ENCODE data around the gene TRIM29. TPM values are rescaled to one million over a fixed set of nuclear protein-coding genes. Genes with fewer than 3 reads are reported as not detected.

Gene TRIM29
- total RNA-seq (not detected), polyA plus RNA-seq (not detected), total RNA-seq (not detected)

- H3K4me3 ChIP-seq (ENCODE audit: low read length), result no peak within 1 kb of the TSS
- no peaks in the 10 kb centered on the region for H3K36me3 ChIP-seq (ENCODE audit: control insufficient read depth in 2 of 3, insufficient read depth in 3 of 3, low read length in 3 of 3)
- DNase-seq, result peak in 2 of 9 donors; percentile 1 to 11
- ATAC-seq, result no peak
- H3K27me3 ChIP-seq (ENCODE audit: control insufficient read depth in 2 of 2, insufficient read depth in 2 of 2, low read length in 2 of 2), result no peaks in the 10 kb centered on the region
- intact Hi-C loops (cut with micrococcal nuclease), result no loop called here
- no peak within 1 kb of the TSS for H3K4me3 Mint-ChIP-seq
- no peaks in the 10 kb centered on the region for H3K9me3 Mint-ChIP-seq
- no peak within 1 kb of the TSS for H3K27ac ChIP-seq (ENCODE audit: low read depth, low read length)
- H3K4me1 ChIP-seq (ENCODE audit: control insufficient read depth in 2 of 2, insufficient read depth in 2 of 2, low read length in 2 of 2), result no peaks in the 10 kb centered on the region
- H3K27ac Mint-ChIP-seq, result no peak within 1 kb of the TSS
- H3K4me1 Mint-ChIP-seq, result peaks cover 0 to 2% (median 0%) of the 10 kb centered on the region in 7 donors
- no peaks in the 10 kb centered on the region for H3K36me3 Mint-ChIP-seq
- H3K9me3 ChIP-seq (ENCODE audit: control insufficient read depth in 2 of 3, low read length in 3 of 3), result no peaks in the 10 kb centered on the region
- peaks cover 4 to 16% (median 6%) of the 10 kb centered on the region in 5 donors for H3K27me3 Mint-ChIP-seq
- POLR2A ChIA-PET, result no interaction called here
- CTCF ChIA-PET, result no interaction called here
Observed at GRCh38 chr11:120137611-120138521, at the start of gene TRIM29. TSS of gene TRIM29 (minus strand) at chr11:120138113. CDS start at chr11:120138031, 82 bp downstream.

GRCh38 chr11:120186774-120187591, 49.1 kb upstream of the TRIM29 start:
- H3K4me3 Mint-ChIP-seq, result no peak overlapping the region
- intact Hi-C loops (cut with micrococcal nuclease), result no loop called here
- H3K9me3 ChIP-seq (ENCODE audit: control insufficient read depth in 2 of 3, low read length in 3 of 3), result no peaks in the 10 kb centered on the region
- H3K27ac ChIP-seq (ENCODE audit: low read depth, low read length), result no peak overlapping the region
- DNase-seq (no peak), ATAC-seq (no peak)
- no peak overlapping the region for H3K4me3 ChIP-seq (ENCODE audit: low read length)
- H3K27me3 Mint-ChIP-seq, result peaks cover 0 to 26% (median 0%) of the 10 kb centered on the region in 5 donors
- H3K27me3 ChIP-seq (ENCODE audit: control insufficient read depth in 2 of 2, insufficient read depth in 2 of 2, low read length in 2 of 2), result no peaks in the 10 kb centered on the region
- peak overlapping the region in 1 of 9 donors; percentile 18 for H3K27ac Mint-ChIP-seq
- H3K4me1 ChIP-seq (ENCODE audit: control insufficient read depth in 2 of 2, insufficient read depth in 2 of 2, low read length in 2 of 2), result no peaks in the 10 kb centered on the region
- CTCF ChIA-PET, result interaction anchor here (0.6 to 1.0 kb wide), 3 partner anchors 19 to 831 kb away, joined by 3 to 5 read pairs (median 3); no protein-coding TSS in a partner anchor
- no peaks in the 10 kb centered on the region for H3K36me3 Mint-ChIP-seq
- POLR2A ChIA-PET, result interaction anchor here (0.8 kb wide), 1 partner anchor 653 kb away, joined by 3 read pairs; no protein-coding TSS in a partner anchor
- peaks cover 0 to 2% (median 0%) of the 10 kb centered on the region in 7 donors for H3K4me1 Mint-ChIP-seq
- H3K9me3 Mint-ChIP-seq, result peaks cover 0 to 2% (median 0%) of the 10 kb centered on the region in 11 donors
- no peaks in the 10 kb centered on the region for H3K36me3 ChIP-seq (ENCODE audit: control insufficient read depth in 2 of 3, insufficient read depth in 3 of 3, low read length in 3 of 3)

GRCh38 chr11:120186456-120186773, 48.5 kb upstream of the TRIM29 start:
- peaks cover 0 to 2% (median 0%) of the 10 kb centered on the region in 11 donors for H3K9me3 Mint-ChIP-seq
- H3K27me3 Mint-ChIP-seq, result peaks cover 0 to 26% (median 0%) of the 10 kb centered on the region in 5 donors
- no peak overlapping the region for H3K27ac ChIP-seq (ENCODE audit: low read depth, low read length)
- no peak overlapping the region for H3K4me3 ChIP-seq (ENCODE audit: low read length)
- H3K36me3 ChIP-seq (ENCODE audit: control insufficient read depth in 2 of 3, insufficient read depth in 3 of 3, low read length in 3 of 3), result no peaks in the 10 kb centered on the region
- no peak overlapping the region for H3K4me3 Mint-ChIP-seq
- intact Hi-C loops (cut with micrococcal nuclease), result no loop called here
- DNase-seq (no peak), ATAC-seq (no peak)
- H3K9me3 ChIP-seq (ENCODE audit: control insufficient read depth in 2 of 3, low read length in 3 of 3), result no peaks in the 10 kb centered on the region
- H3K36me3 Mint-ChIP-seq, result no peaks in the 10 kb centered on the region
- H3K4me1 Mint-ChIP-seq, result peaks cover 0 to 2% (median 0%) of the 10 kb centered on the region in 7 donors
- no peak overlapping the region for H3K27ac Mint-ChIP-seq
- no peaks in the 10 kb centered on the region for H3K4me1 ChIP-seq (ENCODE audit: control insufficient read depth in 2 of 2, insufficient read depth in 2 of 2, low read length in 2 of 2)
- no peaks in the 10 kb centered on the region for H3K27me3 ChIP-seq (ENCODE audit: control insufficient read depth in 2 of 2, insufficient read depth in 2 of 2, low read length in 2 of 2)
- CTCF ChIA-PET, result interaction anchor here (0.6 kb wide), 1 partner anchor 830 kb away, joined by 5 read pairs; no protein-coding TSS in a partner anchor
- POLR2A ChIA-PET, result no interaction called here

- H3K4me1 Mint-ChIP-seq, result peaks cover 0 to 2% (median 0%) of the 10 kb centered on the region in 7 donors
- H3K27me3 Mint-ChIP-seq, result peaks cover 0 to 26% (median 0%) of the 10 kb centered on the region in 5 donors
- CTCF ChIA-PET, result no interaction called here
- no peak overlapping the region for H3K27ac ChIP-seq (ENCODE audit: low read depth, low read length)
- H3K4me1 ChIP-seq (ENCODE audit: control insufficient read depth in 2 of 2, insufficient read depth in 2 of 2, low read length in 2 of 2), result no peaks in the 10 kb centered on the region
- H3K27me3 ChIP-seq (ENCODE audit: control insufficient read depth in 2 of 2, insufficient read depth in 2 of 2, low read length in 2 of 2), result no peaks in the 10 kb centered on the region
- peaks cover 0 to 2% (median 0%) of the 10 kb centered on the region in 11 donors for H3K9me3 Mint-ChIP-seq
- H3K4me3 ChIP-seq (ENCODE audit: low read length), result no peak overlapping the region
- no peak overlapping the region for H3K4me3 Mint-ChIP-seq
- ATAC-seq (no peak), DNase-seq (no peak)
- intact Hi-C loops (cut with micrococcal nuclease), result no loop called here
- H3K27ac Mint-ChIP-seq, result no peak overlapping the region
- H3K36me3 Mint-ChIP-seq, result no peaks in the 10 kb centered on the region
- H3K36me3 ChIP-seq (ENCODE audit: control insufficient read depth in 2 of 3, insufficient read depth in 3 of 3, low read length in 3 of 3), result no peaks in the 10 kb centered on the region
- POLR2A ChIA-PET, result no interaction called here
- no peaks in the 10 kb centered on the region for H3K9me3 ChIP-seq (ENCODE audit: control insufficient read depth in 2 of 3, low read length in 3 of 3)
Observed at GRCh38 chr11:120185706-120186455, 48.0 kb upstream of the TRIM29 start.

GRCh38 chr11:120184946-120185705, 47.2 kb upstream of the TRIM29 start:
- H3K4me1 ChIP-seq (ENCODE audit: control insufficient read depth in 2 of 2, insufficient read depth in 2 of 2, low read length in 2 of 2), result no peaks in the 10 kb centered on the region
- no peaks in the 10 kb centered on the region for H3K36me3 ChIP-seq (ENCODE audit: control insufficient read depth in 2 of 3, insufficient read depth in 3 of 3, low read length in 3 of 3)
- no peaks in the 10 kb centered on the region for H3K27me3 ChIP-seq (ENCODE audit: control insufficient read depth in 2 of 2, insufficient read depth in 2 of 2, low read length in 2 of 2)
- H3K9me3 Mint-ChIP-seq, result peaks cover 0 to 2% (median 0%) of the 10 kb centered on the region in 11 donors
- intact Hi-C loops (cut with micrococcal nuclease), result no loop called here
- peaks cover 0 to 18% (median 0%) of the 10 kb centered on the region in 5 donors for H3K27me3 Mint-ChIP-seq
- no peak overlapping the region for H3K4me3 Mint-ChIP-seq
- no peaks in the 10 kb centered on the region for H3K9me3 ChIP-seq (ENCODE audit: control insufficient read depth in 2 of 3, low read length in 3 of 3)
- H3K4me1 Mint-ChIP-seq, result peaks cover 0 to 2% (median 0%) of the 10 kb centered on the region in 7 donors
- ATAC-seq (no peak), DNase-seq (peak in 1 of 9 donors; percentile 4)
- H3K4me3 ChIP-seq (ENCODE audit: low read length), result no peak overlapping the region
- no peaks in the 10 kb centered on the region for H3K36me3 Mint-ChIP-seq
- H3K27ac Mint-ChIP-seq, result no peak overlapping the region
- no peak overlapping the region for H3K27ac ChIP-seq (ENCODE audit: low read depth, low read length)
- POLR2A ChIA-PET, result no interaction called here
- CTCF ChIA-PET, result no interaction called here

Measured in naive thymus-derived CD4-positive, alpha-beta T cell (primary cell).